H1 (cell line): ENCODE results near the gene ARHGAP28. TPM values are rescaled to one million over a fixed set of nuclear protein-coding genes. Genes with fewer than 3 reads are reported as not detected.

Source experiments
- CTCF ChIA-PET: fragments of 300-600 bp; sonication (Branson Sonifier 250); formaldehyde crosslinking; loops from one replicate; lab custom pipeline; 2021; ENCODE audit not compliant: partially characterized antibody; lab: Charles Lee
- POLR2A ChIA-PET: fragments of 300-600 bp; sonication (Branson Sonifier 250); formaldehyde crosslinking; loops from one replicate; lab custom pipeline; 2021; ENCODE audit warnings: inconsistent platforms; ENCODE audit not compliant: partially characterized antibody; lab: Charles Lee
- DNase-seq, 2 experiments: peaks; one replicate each; pipeline versions ENCODE4 v3.0.0 to v3.0.0-alpha.2; 2010 to 2022; ENCODE audit warnings: low spot score in 2 of 2, low read depth in 1 of 2, mixed read lengths in 1 of 2
- FAIRE-seq: peaks from 2 replicates; lab custom pipeline; 2011; peaks lifted over from hg19 to GRCh38; lab: Jason Lieb, UNC
- H2AFZ ChIP-seq: 2 replicates; pipeline ENCODE4 v1.8.1; 2012; ENCODE audit warnings: low read length, inconsistent platforms
- H2AK5ac ChIP-seq: 2 replicates; pipeline ENCODE4 v1.6.1; 2013; ENCODE audit warnings: low read depth, low read length
- H2BK120ac ChIP-seq: replicated peaks from 2 replicates; pipeline ENCODE3; 2013; ENCODE audit warnings: low read depth, low read length, inconsistent platforms
- H2BK12ac ChIP-seq: 2 replicates; pipeline ENCODE4 v1.6.1; 2013; ENCODE audit warnings: low read depth, low read length
- H2BK15ac ChIP-seq: 2 replicates; pipeline ENCODE4 v1.6.1; 2013; ENCODE audit warnings: low read length
- H2BK20ac ChIP-seq: 2 replicates; pipeline ENCODE4 v1.6.1; 2013; ENCODE audit warnings: low read length
- H2BK5ac ChIP-seq: 2 replicates; pipeline ENCODE4 v1.6.1; 2013; ENCODE audit warnings: low read depth, low read length
- H3K14ac ChIP-seq: 2 replicates; pipeline ENCODE4 v1.6.1; 2013; ENCODE audit warnings: inconsistent platforms; ENCODE audit not compliant: insufficient read length
- H3K18ac ChIP-seq: 2 replicates; pipeline ENCODE4 v1.6.1; 2013; ENCODE audit warnings: low read length; ENCODE audit errors: extremely low read depth
- H3K23ac ChIP-seq: 2 replicates; pipeline ENCODE4 v1.6.1; 2013; ENCODE audit warnings: inconsistent platforms; ENCODE audit not compliant: insufficient read length
- H3K23me2 ChIP-seq: 2 replicates; pipeline ENCODE4 v1.6.1; 2013; ENCODE audit warnings: low read depth, low read length
- H3K27ac ChIP-seq: 2 replicates; pipeline ENCODE4 v1.6.1; 2011; ENCODE audit warnings: low read depth, low read length, inconsistent platforms
- H3K27me3 ChIP-seq, 4 experiments: replicated peaks in 1 of 4; 1 replicate in 1 of 4; 2 replicates in 3 of 4; pipeline versions ENCODE4 v1.6.1 to v1.8.1; 2011 to 2013; ENCODE audit warnings: low read length in 3 of 4, mild to moderate bottlenecking in 3 of 4, inconsistent platforms in 2 of 4, mixed read lengths in 2 of 4, moderate library complexity in 1 of 4; ENCODE audit not compliant: control insufficient read depth in 3 of 4, insufficient read depth in 3 of 4; ENCODE audit errors: extremely low read depth in 1 of 4
- H3K36me3 ChIP-seq, 4 experiments: 2 replicates each; pipeline versions ENCODE4 v1.6.1 to v1.8.1; 2011 to 2013; ENCODE audit warnings: mild to moderate bottlenecking in 4 of 4, low read length in 3 of 4, moderate library complexity in 2 of 4, control low read depth in 1 of 4, inconsistent platforms in 1 of 4; ENCODE audit not compliant: insufficient read depth in 4 of 4, control insufficient read depth in 2 of 4
- H3K4ac ChIP-seq: replicated peaks from 2 replicates; pipeline ENCODE3; 2013; ENCODE audit warnings: low read length, low read depth, mixed read lengths, inconsistent platforms; ENCODE audit not compliant: insufficient read length
- H3K4me1 ChIP-seq, 4 experiments: replicated peaks in 1 of 4; 1 replicate in 1 of 4; 2 replicates in 3 of 4; pipeline versions ENCODE4 v1.6.1 to v1.8.1; 2011 to 2013; ENCODE audit warnings: low read length in 3 of 4, inconsistent platforms in 2 of 4, mixed read lengths in 1 of 4; ENCODE audit not compliant: insufficient read depth in 4 of 4, control insufficient read depth in 3 of 4
- H3K4me2 ChIP-seq, 2 experiments: 2 replicates each; pipeline versions ENCODE4 v1.6.1 to v1.8.1; 2011 to 2013; ENCODE audit warnings: low read depth in 2 of 2, low read length in 2 of 2, control low read depth in 1 of 2, inconsistent platforms in 1 of 2, mild to moderate bottlenecking in 1 of 2; ENCODE audit not compliant: insufficient read depth in 1 of 2
- H3K4me3 ChIP-seq, 4 experiments: fragments of 200-600, 300-600 bp in 1 of 4; sonication (generic), shearing (Covaris generic), sonication (Bioruptor Twin) in 1 of 4; 2 replicates each; pipeline versions ENCODE4 v1.5.1 to v1.8.1; 2011 to 2016; ENCODE audit warnings: low read length in 4 of 4, low read depth in 3 of 4, control low read depth in 2 of 4, inconsistent platforms in 2 of 4, mild to moderate bottlenecking in 2 of 4, mixed read lengths in 1 of 4, moderate library complexity in 1 of 4; ENCODE audit not compliant: insufficient read depth in 2 of 4; ENCODE audit errors: extremely low read depth in 1 of 4
- H3K56ac ChIP-seq: replicated peaks from 2 replicates; pipeline ENCODE3; 2013; ENCODE audit warnings: low read depth, mild to moderate bottlenecking, mixed read lengths, low read length, inconsistent platforms; ENCODE audit not compliant: insufficient read length
- H3K79me1 ChIP-seq: 2 replicates; pipeline ENCODE4 v1.6.1; 2013; ENCODE audit warnings: low read depth, low read length, control low read depth
- H3K79me2 ChIP-seq, 2 experiments: 2 replicates each; pipeline versions ENCODE4 v1.6.1 to v1.8.1; 2012 to 2013; ENCODE audit warnings: low read length in 2 of 2, mild to moderate bottlenecking in 2 of 2, inconsistent platforms in 1 of 2; ENCODE audit not compliant: insufficient read depth in 2 of 2, control insufficient read depth in 1 of 2
- H3K9ac ChIP-seq, 4 experiments: replicated peaks in 1 of 4; 1 replicate in 1 of 4; 2 replicates in 3 of 4; pipeline versions ENCODE4 v1.6.1 to v1.8.1; 2011 to 2013; ENCODE audit warnings: low read depth in 3 of 4, low read length in 3 of 4, control low read depth in 2 of 4, mild to moderate bottlenecking in 2 of 4, moderate library complexity in 2 of 4, inconsistent platforms in 1 of 4; ENCODE audit errors: extremely low read depth in 1 of 4
- H3K9me3 ChIP-seq, 2 experiments: 2 replicates each; pipeline versions ENCODE4 v1.6.1 to v1.8.1; 2012 to 2013; ENCODE audit warnings: mild to moderate bottlenecking in 2 of 2, moderate library complexity in 2 of 2, control low read depth in 1 of 2, inconsistent platforms in 1 of 2, low read depth in 1 of 2, low read length in 1 of 2, mixed read lengths in 1 of 2; ENCODE audit not compliant: insufficient read depth in 2 of 2
- H4K20me1 ChIP-seq, 2 experiments: replicated peaks in 1 of 2; 2 replicates each; pipeline versions ENCODE3 to v1.8.1; 2011 to 2013; ENCODE audit warnings: inconsistent platforms in 2 of 2, low read length in 2 of 2, mild to moderate bottlenecking in 1 of 2; ENCODE audit not compliant: insufficient read depth in 2 of 2, control insufficient read depth in 1 of 2
- H4K5ac ChIP-seq: 2 replicates; pipeline ENCODE4 v1.6.1; 2013; ENCODE audit warnings: low read length, low read depth, mixed read lengths, inconsistent platforms; ENCODE audit not compliant: insufficient read length
- H4K8ac ChIP-seq: 2 replicates; pipeline ENCODE4 v1.8.0; 2013; ENCODE audit warnings: mild to moderate bottlenecking, moderate library complexity, low read length, inconsistent platforms; ENCODE audit not compliant: insufficient read depth; ENCODE audit errors: extremely low read depth
- H4K91ac ChIP-seq: replicated peaks from 2 replicates; pipeline ENCODE3; 2013; ENCODE audit warnings: low read length, mixed read lengths, inconsistent platforms; ENCODE audit not compliant: insufficient read length
- ATF2 ChIP-seq: IDR thresholded peaks from 2 replicates; pipeline ENCODE4 v1.6.1; 2012; ENCODE audit warnings: low read length, inconsistent platforms
- BACH1 ChIP-seq: IDR thresholded peaks from 2 replicates; pipeline ENCODE4 v1.6.1; 2012; ENCODE audit warnings: low read length, improper control_type of control experiment
- BRCA1 ChIP-seq: IDR thresholded peaks from 2 replicates; pipeline ENCODE4 v1.6.1; 2012; ENCODE audit warnings: low read depth, low read length, improper control_type of control experiment
- CHD2 ChIP-seq: IDR thresholded peaks from 2 replicates; pipeline ENCODE4 v1.6.1; 2012; ENCODE audit warnings: low read length, improper control_type of control experiment
- JUND ChIP-seq: IDR thresholded peaks from 2 replicates; pipeline ENCODE4 v1.6.1; 2011; ENCODE audit warnings: mild to moderate bottlenecking, improper control_type of control experiment, low read length
- KDM5A ChIP-seq: fragments of 200-600 bp; IDR thresholded peaks from 2 replicates; pipeline ENCODE4 v1.7.1; 2012; ENCODE audit warnings: mild to moderate bottlenecking, low read length, inconsistent platforms, mixed read lengths
- PHF8 ChIP-seq: fragments of 200-600 bp; sonication (generic); conservative IDR thresholded peaks from 2 replicates; pipeline ENCODE4 v1.7.1; 2012; ENCODE audit warnings: low read depth, mild to moderate bottlenecking, inconsistent platforms, low read length, moderate library complexity
- SAP30 ChIP-seq: fragments of 300-600 bp; sonication (generic); IDR thresholded peaks from 2 replicates; pipeline ENCODE4 v1.7.1; 2012; ENCODE audit warnings: low read length, moderate library complexity, mild to moderate bottlenecking, inconsistent platforms; ENCODE audit not compliant: insufficient read depth, insufficient replicate concordance
- SIX5 ChIP-seq: IDR thresholded peaks from 2 replicates; pipeline ENCODE4 v1.6.1; 2011; ENCODE audit warnings: mild to moderate bottlenecking, low read depth, low read length
- SP1 ChIP-seq: IDR thresholded peaks from 2 replicates; pipeline ENCODE4 v1.6.1; 2011; ENCODE audit warnings: low read depth, low read length
- USF2 ChIP-seq: IDR thresholded peaks from 2 replicates; pipeline ENCODE4 v1.6.1; 2011; ENCODE audit warnings: low read length, improper control_type of control experiment
- WGBS, 2 experiments: shearing (Covaris generic) in 1 of 2; methylation state at CpG; one replicate each; pipeline versions ENCODE4 v1.1.6 to v1.1.7; 2013 to 2015; ENCODE audit warnings: low lambda C conversion rate in 2 of 2, mixed read lengths in 2 of 2, inconsistent platforms in 1 of 2, low coverage in 1 of 2, missing lambda C conversion rate in 1 of 2; ENCODE audit not compliant: insufficient replicate concordance in 2 of 2, insufficient coverage in 1 of 2, insufficient read length in 1 of 2; ENCODE audit errors: extremely low coverage in 1 of 2, missing lambda C conversion rate in 1 of 2; 5-methylcytosine and 5-hydroxymethylcytosine counted together
- polyA plus RNA-seq, 7 experiments: library from polyadenylated mRNA; depleted of rRNA in 3 of 7; stranded (reverse) in 5 of 7; unstranded in 2 of 7; fragments of >200 nt in 5 of 7; fragments of 200-250 nt in 2 of 7; gene quantifications; 1 replicate in 5 of 7; 2 replicates in 1 of 7; 4 replicates in 1 of 7; pipeline versions ENCODE4 v1.2.1 to v1.2.3, GENCODE V29; 2011 to 2013; ENCODE audit warnings: missing spikeins in 2 of 7, mixed read lengths in 2 of 7
- total RNA-seq: library from RNA; stranded (reverse); fragmentation: NEBNext Ultra II Directional; extraction: Animal tissue kit (Norgen Biotek cat#: 25700); gene quantifications from 2 replicates; pipeline ENCODE4 v1.2.1, GENCODE V29; 2021

Gene ARHGAP28
- total and polyA plus RNA-seq, 2 of the 8 experiments (the other 6 are each of a cell fraction or from before 2014, with no cell fraction given), result 2.9 to 14.4 TPM

- no peak overlapping the region for H3K4me3 ChIP-seq
- no peak overlapping the region for H3K27ac ChIP-seq
- H3K36me3 ChIP-seq, result no peaks in the 10 kb centered on the region
- H2BK12ac ChIP-seq, result no peak overlapping the region
- no peak overlapping the region for H2AK5ac ChIP-seq
- no peak for TF ChIP-seq SP1
- TF ChIP-seq SAP30, result no peak
- no peak for TF ChIP-seq SIX5
- no peak for TF ChIP-seq BACH1
- TF ChIP-seq CHD2, result no peak
- TF ChIP-seq KDM5A, result no peak
- no peak for TF ChIP-seq ATF2
- TF ChIP-seq BRCA1, result no peak
- TF ChIP-seq PHF8, result no peak
- TF ChIP-seq USF2, result no peak
- no peak for TF ChIP-seq JUND
- peaks cover 2 to 17% (median 11%) of the 10 kb centered on the region in 4 experiments for H3K4me1 ChIP-seq
- no peak overlapping the region for H3K18ac ChIP-seq
- no peak overlapping the region for H2BK5ac ChIP-seq
- no peaks in the 10 kb centered on the region for H4K20me1 ChIP-seq
- no peak overlapping the region for H3K23ac ChIP-seq
- H3K27me3 ChIP-seq, result no peaks in the 10 kb centered on the region
- FAIRE-seq, result no peak
- DNase-seq, result no peak
- H3K56ac ChIP-seq, result no peak overlapping the region
- H2BK20ac ChIP-seq, result no peak overlapping the region
- no peaks in the 10 kb centered on the region for H3K79me1 ChIP-seq
- H3K23me2 ChIP-seq, result no peaks in the 10 kb centered on the region
- no peak overlapping the region for H2BK15ac ChIP-seq
- no peak overlapping the region for H2AFZ ChIP-seq
- no peaks in the 10 kb centered on the region for H3K9me3 ChIP-seq
- no peak overlapping the region for H3K14ac ChIP-seq
- 94% methylated on average over 6 of the region's 6 CpGs; no CpG with 5 or more reads in 1 of the 2 experiments for WGBS, 2 experiments
- ChIA-PET CTCF (interaction anchor here (1.0 kb wide), 1 partner anchor 13 kb away, joined by 3 read pairs; no protein-coding TSS in a partner anchor), POLR2A (no interaction called here)
- no peak overlapping the region for H4K5ac ChIP-seq
- H3K4me2 ChIP-seq, result no peak overlapping the region
- H3K79me2 ChIP-seq, result no peaks in the 10 kb centered on the region
- H3K4ac ChIP-seq, result no peak overlapping the region
- no peak overlapping the region for H2BK120ac ChIP-seq
- no peak overlapping the region for H4K91ac ChIP-seq
- H3K9ac ChIP-seq, result no peak overlapping the region
- no peak overlapping the region for H4K8ac ChIP-seq
These were observed 146.2 kb downstream of the ARHGAP28 start for GRCh38 chr18:6875749-6876148.
